HG03064 (cell line): ENCODE measurements around the gene TRIM38.
"Not testable (repeated sequence)": the region's sequence is repeated elsewhere in the genome, so short reads cannot be mapped to it uniquely, and the experiment has no call there.

Experiments
- ATAC-seq: cut with Tn5 transposase; IDR thresholded peaks from one replicate; pipeline ENCODE4 v1.9.1; 2021; ENCODE audit warnings: low read depth; ENCODE audit not compliant: unreplicated experiment

TRIM38 gene

GRCh38 chr6:25942561-25943147, 19.9 kb upstream of the TRIM38 start:
- no peak for ATAC-seq

- no peak for ATAC-seq
Measured at GRCh38 chr6:25943887-25944286, 18.7 kb upstream of the TRIM38 start.

- peak; percentile 92 for ATAC-seq
Measured at GRCh38 chr6:25944688-25945574, 17.7 kb upstream of the TRIM38 start.

DNA sequence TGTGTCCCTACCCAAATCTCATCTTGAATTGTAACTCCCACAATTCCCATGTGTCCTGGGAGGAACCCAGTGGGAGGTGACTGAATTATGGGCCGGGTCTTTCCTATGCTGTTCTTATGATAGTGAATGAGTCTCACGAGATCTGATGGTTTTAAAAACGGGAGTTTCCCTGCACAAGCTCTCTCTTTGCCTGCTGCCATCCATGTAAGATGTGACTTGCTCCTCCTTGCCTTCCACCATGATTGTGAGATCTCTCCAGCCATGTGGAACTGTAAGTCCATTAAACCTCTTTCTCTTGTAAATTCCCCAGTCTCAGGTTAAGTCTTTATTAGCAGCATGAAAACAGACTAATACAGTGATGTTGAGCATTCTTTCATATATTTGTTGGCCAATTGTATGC, 16.9 kb upstream of the TRIM38 start:
- not testable (repeated sequence) for ATAC-seq

DNA sequence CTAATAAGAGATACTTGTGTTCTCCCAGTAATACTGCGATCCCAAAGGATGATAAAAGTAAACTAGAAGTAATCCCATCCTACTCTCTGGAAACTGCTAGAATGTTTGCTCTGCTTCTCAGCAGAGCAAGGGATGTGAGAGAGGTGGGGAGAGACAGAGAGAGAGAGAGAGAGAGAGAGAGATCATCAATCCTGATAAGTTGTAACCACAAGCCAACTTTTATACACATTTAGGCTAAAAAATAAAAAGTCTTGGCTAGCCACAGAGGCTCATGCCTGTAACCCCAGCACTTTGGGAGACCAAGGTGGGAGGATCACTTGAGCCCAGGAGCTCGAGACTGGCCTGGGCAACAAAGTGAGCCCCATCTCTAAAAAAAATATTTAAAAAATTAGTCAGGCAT, 16.0 kb upstream of the TRIM38 start:
- no peak for ATAC-seq

- ATAC-seq: not testable (repeated sequence)
Measured at GRCh38 chr6:25947492-25947891, 15.1 kb upstream of the TRIM38 start.

- no peak for ATAC-seq
Measured at GRCh38 chr6:25949695-25950094, 12.9 kb upstream of the TRIM38 start.

- ATAC-seq: no peak
Measured at GRCh38 chr6:25950297-25950696, 12.3 kb upstream of the TRIM38 start.

GRCh38 chr6:25951296-25952032, 11.1 kb upstream of the TRIM38 start:
- ATAC-seq: no peak

DNA sequence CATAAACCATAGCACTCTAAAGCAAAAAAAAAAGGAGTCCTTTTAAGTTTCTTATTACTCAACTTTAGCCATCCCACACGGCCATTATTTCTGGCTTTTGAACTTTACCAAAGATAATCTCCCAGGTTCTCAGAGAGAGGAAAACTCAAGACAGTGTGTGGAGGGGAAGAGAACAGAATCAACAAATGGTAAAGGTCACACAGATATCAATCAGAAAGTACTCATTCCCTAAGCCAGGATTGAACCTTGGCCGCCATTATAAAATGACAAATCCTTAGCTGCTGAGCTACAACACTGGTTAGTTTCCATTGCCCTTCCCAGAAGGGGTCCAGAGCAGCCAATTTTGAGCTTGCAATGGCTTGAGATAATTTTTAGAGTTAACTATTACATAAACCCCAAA, 10.1 kb upstream of the TRIM38 start:
- no peak for ATAC-seq

DNA sequence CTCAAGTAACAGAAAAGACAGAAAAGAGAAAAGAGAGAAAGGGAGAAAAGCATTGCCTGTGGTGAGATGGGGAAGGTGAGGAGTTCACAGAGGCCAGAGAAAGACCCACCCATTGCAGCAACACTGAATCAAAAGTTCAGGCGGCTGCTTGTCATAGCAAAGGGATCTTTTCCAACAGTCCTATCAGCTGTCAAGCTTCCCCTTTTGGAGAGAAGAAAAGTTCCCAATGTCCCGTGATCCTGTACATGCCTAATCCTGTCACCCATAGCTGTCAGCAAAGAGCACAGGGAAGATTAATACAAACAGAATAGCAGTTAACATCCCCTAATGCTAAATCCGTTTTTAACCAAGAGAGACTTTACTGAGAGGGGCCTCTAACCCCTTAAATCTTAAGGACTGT, 8.9 kb upstream of the TRIM38 start:
- no peak for ATAC-seq

- no peak for ATAC-seq
Measured at GRCh38 chr6:25954756-25955155, 7.8 kb upstream of the TRIM38 start.

DNA sequence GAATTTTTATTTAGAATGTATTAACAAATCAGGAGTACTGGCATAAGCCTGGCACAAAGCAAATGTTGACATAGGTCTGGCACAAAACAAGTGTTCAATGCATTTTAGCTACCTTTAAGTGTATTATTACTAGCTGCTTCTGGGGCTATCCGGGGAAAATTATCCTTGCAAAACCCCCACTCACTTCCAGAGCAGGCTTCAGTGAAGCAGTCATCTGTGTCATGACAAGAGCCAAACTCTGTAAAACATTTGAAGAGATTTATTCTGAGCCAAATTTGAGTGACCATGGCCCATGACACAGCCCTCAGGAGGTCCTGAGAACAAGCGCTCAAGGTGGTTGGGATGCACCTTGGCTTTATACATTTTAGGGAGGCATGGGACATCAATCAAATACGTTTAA, 6.4 kb upstream of the TRIM38 start:
- no peak for ATAC-seq

DNA sequence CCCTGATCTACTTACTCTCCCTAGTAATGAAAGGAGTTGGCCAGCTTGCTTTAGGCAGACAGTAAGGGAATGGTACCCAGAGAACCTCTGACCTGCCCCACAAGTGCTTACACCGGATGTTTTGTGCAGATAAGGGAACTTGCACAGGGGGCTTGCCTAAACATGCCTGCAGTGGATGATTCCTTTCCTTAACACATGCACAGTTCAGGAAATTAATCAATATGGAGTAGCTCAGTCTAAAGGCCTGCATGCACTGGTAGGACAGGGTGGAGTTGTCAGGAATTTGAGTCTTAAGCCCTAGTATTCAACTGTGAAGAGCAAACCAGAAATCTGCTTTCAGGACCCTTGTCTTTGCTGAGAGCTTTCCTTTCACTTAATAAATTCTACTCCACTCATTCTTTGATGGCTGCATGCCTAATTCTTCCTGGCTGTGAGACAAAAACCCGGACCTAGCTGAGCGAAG, 3.9 kb upstream of the TRIM38 start:
- no peak for ATAC-seq

GRCh38 chr6:25959890-25960536, 2.6 kb upstream of the TRIM38 start:
- ATAC-seq: no peak

DNA sequence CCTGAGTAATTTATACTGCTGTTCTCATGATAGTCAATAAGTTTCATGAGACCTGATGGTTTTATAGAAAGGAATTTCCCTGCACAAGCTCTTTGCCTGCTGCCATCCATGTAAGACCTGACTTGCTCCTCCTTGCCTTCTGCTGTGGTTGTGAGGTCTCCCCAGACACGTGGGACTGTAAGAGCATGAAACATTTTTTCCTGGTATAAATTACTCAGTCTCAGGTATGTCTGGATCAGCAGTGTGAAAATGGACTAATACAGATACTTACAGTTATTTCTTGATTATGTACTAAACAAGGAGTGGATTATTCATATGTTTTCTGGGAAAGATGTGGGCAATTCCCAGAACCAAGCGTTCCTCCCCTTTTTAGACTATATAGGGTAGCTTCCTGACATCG, 1.9 kb upstream of the TRIM38 start:
- ATAC-seq: no peak

- peak; percentile 3 for ATAC-seq
Measured at GRCh38 chr6:25961619-25962148, 918 bp upstream of the TRIM38 start.

GRCh38 chr6:25963426-25964123, 973 bp downstream of the TRIM38 start:
- ATAC-seq: no peak

- no peak for ATAC-seq
Measured at GRCh38 chr6:25965058-25965457, 2.5 kb downstream of the TRIM38 start.

DNA sequence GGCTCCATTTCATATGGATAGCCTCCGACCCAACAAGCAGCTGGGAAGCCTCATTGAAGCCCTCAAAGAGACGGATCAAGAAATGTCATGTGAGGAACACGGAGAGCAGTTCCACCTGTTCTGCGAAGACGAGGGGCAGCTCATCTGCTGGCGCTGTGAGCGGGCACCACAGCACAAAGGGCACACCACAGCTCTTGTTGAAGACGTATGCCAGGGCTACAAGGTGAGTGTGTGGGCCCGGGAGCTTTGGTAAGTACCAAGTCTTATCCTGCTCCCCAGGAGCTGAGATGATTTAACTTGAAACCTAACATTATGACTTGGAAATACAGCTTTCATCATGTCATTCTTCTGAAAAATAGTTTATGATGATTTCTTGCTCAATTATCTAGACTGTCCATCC, 4.1 kb downstream of the TRIM38 start:
- no peak for ATAC-seq
